NCI-H774 (cell line): ENCODE measurements around the gene WDR27.
A peak's percentile ranks its signal among the peaks of the same experiment; 100 is the strongest.
"Not testable (repeated sequence)": the region's sequence is repeated elsewhere in the genome, so short reads cannot be mapped to it uniquely, and the experiment has no call there.

Experiments
- DNase-seq: peaks from one replicate; lab custom pipeline; 2025; lab: John Stamatoyannopoulos, UW

Gene WDR27

GRCh38 chr6:169601129-169601528 is 100.7 kb downstream of the WDR27 start:
- not testable (repeated sequence) for DNase-seq

- no peak for DNase-seq
Measured at GRCh38 chr6:169592558-169592957, 109.3 kb downstream of the WDR27 start.

GRCh38 chr6:169591616-169592015 is 110.2 kb downstream of the WDR27 start:
- DNase-seq = no peak

- DNase-seq = no peak
Measured at GRCh38 chr6:169590376-169590939, 111.4 kb downstream of the WDR27 start.

- DNase-seq = peak; percentile 45
Measured at GRCh38 chr6:169589699-169590257, 112.1 kb downstream of the WDR27 start.

GRCh38 chr6:169589293-169589692 is 112.5 kb downstream of the WDR27 start:
- peak; percentile 81 for DNase-seq

GRCh38 chr6:169587975-169588374 is 113.9 kb downstream of the WDR27 start:
- no peak for DNase-seq

GRCh38 chr6:169583886-169584541 is 117.8 kb downstream of the WDR27 start:
- no peak for DNase-seq

- no peak for DNase-seq
Measured at GRCh38 chr6:169579407-169580111, 122.3 kb downstream of the WDR27 start.

- DNase-seq = no peak
Measured at GRCh38 chr6:169577974-169578373, 123.9 kb downstream of the WDR27 start.

- no peak for DNase-seq
Measured at GRCh38 chr6:169577236-169577635, 124.6 kb downstream of the WDR27 start.

- DNase-seq = no peak
Measured at GRCh38 chr6:169575821-169576220, 126.0 kb downstream of the WDR27 start.

GRCh38 chr6:169575365-169575764 is 126.5 kb downstream of the WDR27 start:
- DNase-seq = no peak

- DNase-seq = no peak
Measured at GRCh38 chr6:169574420-169574819, 127.4 kb downstream of the WDR27 start.

- no peak for DNase-seq
Measured at GRCh38 chr6:169573883-169574282, 127.9 kb downstream of the WDR27 start.

- DNase-seq = no peak
Measured at GRCh38 chr6:169571123-169571962, 130.5 kb downstream of the WDR27 start.

- no peak for DNase-seq
Measured at GRCh38 chr6:169568314-169569087, 133.3 kb downstream of the WDR27 start.

- no peak for DNase-seq
Measured at GRCh38 chr6:169567819-169568218, 134.0 kb downstream of the WDR27 start.

GRCh38 chr6:169566961-169567750 is 134.7 kb downstream of the WDR27 start:
- DNase-seq = no peak

GRCh38 chr6:169566319-169566718 is 135.5 kb downstream of the WDR27 start:
- DNase-seq = no peak
